ENCODE measurements around the gene VWC2L. TPM values are rescaled to one million over a fixed set of nuclear protein-coding genes. Genes with fewer than 3 reads are reported as not detected.

The VWC2L gene
- not detected for total RNA-seq

DNA sequence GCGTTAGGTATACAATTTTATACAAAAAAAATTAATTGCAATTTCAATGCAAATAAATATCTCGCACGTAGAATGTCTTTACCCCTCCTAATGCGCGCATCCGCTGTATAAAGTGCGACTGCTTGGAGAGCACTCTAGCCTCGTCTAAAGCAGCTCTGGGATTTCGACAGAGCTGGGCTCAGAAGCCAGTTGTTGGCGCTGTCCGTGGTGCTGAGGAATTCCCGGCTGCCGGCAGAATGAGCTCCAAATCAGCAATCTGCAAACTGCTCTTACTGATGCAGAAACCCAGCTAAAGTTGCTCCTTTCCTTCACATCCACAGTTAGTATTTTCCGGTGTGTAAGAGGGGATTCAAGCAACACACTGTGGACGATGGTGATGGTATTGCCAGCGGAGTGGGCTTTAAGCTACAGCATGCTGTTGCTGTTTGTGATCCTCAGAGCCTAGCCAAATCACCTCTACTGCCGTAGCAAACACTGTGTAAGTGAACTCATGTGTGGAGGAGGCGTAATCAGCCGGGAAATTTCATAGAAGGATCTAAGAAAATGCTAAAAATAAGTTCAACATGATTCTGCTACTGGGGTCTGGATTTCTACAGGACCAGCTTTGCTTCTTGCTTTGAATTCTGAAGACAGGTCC lies at the start of gene VWC2L:
TSS of gene VWC2L (plus strand) at position 137 of the 637 bp plus-strand sequence. CDS start 3,140 bp downstream, outside the sequence.
- intact Hi-C loops (cut with DNase I), result no loop called here
- no peaks in the 10 kb centered on the region for H3K9me3 ChIP-seq
- H3K27ac ChIP-seq, result no peak within 1 kb of the TSS
- H3K36me3 ChIP-seq, result no peaks in the 10 kb centered on the region
- H3K27me3 ChIP-seq (replicated peaks; ENCODE audit: insufficient read depth), result no peaks in the 10 kb centered on the region
- TF ChIP-seq, protein P1, sequence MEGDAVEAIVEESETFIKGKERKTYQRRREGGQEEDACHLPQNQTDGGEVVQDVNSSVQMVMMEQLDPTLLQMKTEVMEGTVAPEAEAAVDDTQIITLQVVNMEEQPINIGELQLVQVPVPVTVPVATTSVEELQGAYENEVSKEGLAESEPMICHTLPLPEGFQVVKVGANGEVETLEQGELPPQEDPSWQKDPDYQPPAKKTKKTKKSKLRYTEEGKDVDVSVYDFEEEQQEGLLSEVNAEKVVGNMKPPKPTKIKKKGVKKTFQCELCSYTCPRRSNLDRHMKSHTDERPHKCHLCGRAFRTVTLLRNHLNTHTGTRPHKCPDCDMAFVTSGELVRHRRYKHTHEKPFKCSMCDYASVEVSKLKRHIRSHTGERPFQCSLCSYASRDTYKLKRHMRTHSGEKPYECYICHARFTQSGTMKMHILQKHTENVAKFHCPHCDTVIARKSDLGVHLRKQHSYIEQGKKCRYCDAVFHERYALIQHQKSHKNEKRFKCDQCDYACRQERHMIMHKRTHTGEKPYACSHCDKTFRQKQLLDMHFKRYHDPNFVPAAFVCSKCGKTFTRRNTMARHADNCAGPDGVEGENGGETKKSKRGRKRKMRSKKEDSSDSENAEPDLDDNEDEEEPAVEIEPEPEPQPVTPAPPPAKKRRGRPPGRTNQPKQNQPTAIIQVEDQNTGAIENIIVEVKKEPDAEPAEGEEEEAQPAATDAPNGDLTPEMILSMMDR (IDR thresholded peaks at IDR 0.05), result no peak
- no peaks in the 10 kb centered on the region for H3K4me1 ChIP-seq (replicated peaks)
- WGBS, result 11% methylated on average over 19 of the region's 19 CpGs
- H3K4me3 ChIP-seq, result no peak within 1 kb of the TSS
- DNase-seq (ENCODE audit: low spot score), result peak; percentile 49

DNA sequence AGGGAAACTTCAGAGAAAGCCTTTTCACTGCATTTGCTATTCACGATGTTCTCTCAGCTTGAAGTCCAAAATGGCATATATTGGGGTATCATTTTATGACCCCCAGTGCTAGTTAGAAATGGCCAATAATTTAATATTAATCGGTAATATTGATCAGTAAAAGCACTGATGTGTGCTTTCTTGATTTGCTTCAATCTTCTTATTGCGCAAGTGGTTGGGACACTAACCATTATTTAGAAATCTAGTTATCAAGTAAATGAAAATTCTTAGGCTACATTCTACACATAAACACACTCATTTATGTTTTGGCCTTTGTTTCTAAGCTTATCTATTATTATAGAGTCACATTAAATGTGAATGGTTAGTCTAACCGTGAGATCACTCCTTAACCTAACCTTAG lies 49.7 kb upstream of the VWC2L start:
- Histone ChIP-seq H3K36me3 (no peaks in the 10 kb centered on the region), H3K4me1 (replicated peaks) (no peaks in the 10 kb centered on the region), H3K27me3 (replicated peaks; ENCODE audit: insufficient read depth) (no peaks in the 10 kb centered on the region), H3K9me3 (no peaks in the 10 kb centered on the region), H3K4me3 (no peak overlapping the region), H3K27ac (no peak overlapping the region)
- 90% methylated on average over 4 of the region's 4 CpGs for WGBS
- DNase-seq (ENCODE audit: low spot score), result no peak
- TF ChIP-seq POLR2A (IDR thresholded peaks at IDR 0.05), result no peak
- TF ChIP-seq POLR2AphosphoS5 (IDR thresholded peaks at IDR 0.05), result no peak
- TF ChIP-seq, protein P1 (IDR thresholded peaks at IDR 0.05), result no peak
- intact Hi-C loops (cut with DNase I), result no loop called here

DNA sequence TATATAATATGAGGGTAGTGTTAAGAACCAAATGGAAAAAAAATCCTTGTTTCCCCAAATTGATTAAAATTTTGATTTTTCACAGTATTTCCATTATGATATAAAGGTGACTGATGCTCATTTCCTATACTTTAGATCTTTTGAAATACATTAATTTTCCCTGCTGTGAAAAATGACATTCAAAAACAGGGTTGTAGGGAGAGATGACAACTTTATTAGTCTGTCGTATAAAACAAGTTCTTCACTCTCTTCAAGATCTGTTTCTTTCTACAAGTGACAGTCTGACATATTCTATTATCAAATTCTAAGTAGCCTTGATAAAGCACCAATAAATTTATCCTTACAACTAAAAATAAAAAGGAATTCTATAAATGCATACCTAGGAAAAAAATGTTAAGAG lies 45.3 kb upstream of the VWC2L start:
- Histone ChIP-seq H3K4me3 (no peak overlapping the region), H3K36me3 (no peaks in the 10 kb centered on the region), H3K27me3 (replicated peaks; ENCODE audit: insufficient read depth) (no peaks in the 10 kb centered on the region), H3K27ac (no peak overlapping the region), H3K9me3 (no peaks in the 10 kb centered on the region), H3K4me1 (replicated peaks) (no peaks in the 10 kb centered on the region)
- 81% methylated on average over 1 of the region's 1 CpG for WGBS
- DNase-seq (ENCODE audit: low spot score), result no peak
- TF ChIP-seq POLR2A (IDR thresholded peaks at IDR 0.05), result no peak
- TF ChIP-seq, protein P1 (IDR thresholded peaks at IDR 0.05), result no peak
- no peak for TF ChIP-seq POLR2AphosphoS5 (IDR thresholded peaks at IDR 0.05)
- intact Hi-C loops (cut with DNase I), result no loop called here

DNA sequence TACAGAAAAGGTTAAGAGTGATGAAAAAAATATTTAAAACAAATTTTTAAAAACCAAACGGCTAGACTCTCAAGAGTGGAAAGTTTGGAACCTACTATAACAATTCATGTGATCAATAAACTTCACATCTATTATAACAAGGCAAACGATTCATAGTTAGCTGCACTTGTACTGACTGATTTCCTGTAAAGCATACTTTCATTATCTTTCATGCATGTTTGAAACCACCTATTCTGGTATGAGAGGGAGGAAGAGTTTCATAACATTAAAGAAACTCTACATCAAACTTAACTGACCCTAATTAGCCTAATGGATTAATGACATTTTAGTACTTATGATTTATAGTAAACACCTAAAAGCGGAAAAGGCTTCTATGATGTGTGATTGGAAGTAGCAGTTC lies 43.7 kb upstream of the VWC2L start:
- 59% methylated on average over 3 of the region's 3 CpGs for WGBS
- no peak overlapping the region for H3K27ac ChIP-seq

More for the DNA sequence above, 43.7 kb upstream of the VWC2L start:
- H3K9me3 ChIP-seq, result no peaks in the 10 kb centered on the region
- no peaks in the 10 kb centered on the region for H3K27me3 ChIP-seq (replicated peaks; ENCODE audit: insufficient read depth)
- no peak overlapping the region for H3K4me3 ChIP-seq
- no peaks in the 10 kb centered on the region for H3K36me3 ChIP-seq
- no peak for DNase-seq (ENCODE audit: low spot score)
- intact Hi-C loops (cut with DNase I), result no loop called here
- no peaks in the 10 kb centered on the region for H3K4me1 ChIP-seq (replicated peaks)
- no peak for TF ChIP-seq POLR2A (IDR thresholded peaks at IDR 0.05)
- TF ChIP-seq POLR2AphosphoS5 (IDR thresholded peaks at IDR 0.05), result no peak
- TF ChIP-seq, protein P1 (IDR thresholded peaks at IDR 0.05), result no peak

Measured in prostate gland (tissue), 2 donors.